Activated T-cell treated with anti-CD3 and anti-CD28 coated beads, Interleukin-2, amount 50 U/mL, for 4 hours (primary cell): ENCODE data around the gene UBA6. TPM values are rescaled to one million over a fixed set of nuclear protein-coding genes. Genes with fewer than 3 reads are reported as not detected.
"Not testable (repeated sequence)": the region's sequence is repeated elsewhere in the genome, so short reads cannot be mapped to it uniquely, and the experiment has no call there.

Experiments
- ATAC-seq, 2 donors: fragments of 200-7000 bp; cut with Tn5 transposase; one replicate each; pipeline ENCODE4 v1.10.0; 2021
- DNase-seq: peaks from one replicate; pipeline ENCODE4 v3.0.0-alpha.2; 2020
- H3K27me3 Mint-ChIP-seq: one replicate; pipeline ENCODE4 v1.8.0; 2021; ENCODE audit warnings: low read depth, mixed read lengths
- H3K36me3 Mint-ChIP-seq: one replicate; pipeline ENCODE4 v1.8.0; 2022; ENCODE audit warnings: mixed read lengths; ENCODE audit not compliant: insufficient read depth
- H3K4me1 Mint-ChIP-seq: one replicate; pipeline ENCODE4 v1.8.0; 2021; ENCODE audit warnings: low read depth, mixed read lengths
- H3K4me3 Mint-ChIP-seq: one replicate; pipeline ENCODE4 v1.8.0; 2021; ENCODE audit warnings: mild to moderate bottlenecking, moderate library complexity, mixed read lengths
- H3K9me3 Mint-ChIP-seq: one replicate; pipeline ENCODE4 v1.8.0; 2021; ENCODE audit warnings: mixed read lengths
- total RNA-seq, 3 donors: library from RNA; stranded (reverse); gene quantifications; one replicate each; pipeline ENCODE4 v1.2.1, GENCODE V29; 2021

UBA6 gene
- total RNA-seq, 3 donors from 2014 or later, result 51.1 to 72.5 (median 63.6) TPM

- DNase-seq (no peak), ATAC-seq (no peak)
- Mint-ChIP-seq H3K27me3 (no peaks in the 10 kb centered on the region), H3K4me3 (no peak overlapping the region), H3K9me3 (peaks cover 3% of the 10 kb centered on the region), H3K36me3 (peaks cover 16% of the 10 kb centered on the region), H3K4me1 (peaks cover 2% of the 10 kb centered on the region)
Observed at GRCh38 chr4:67721770-67722597, 21.0 kb upstream of the UBA6 start.

GRCh38 chr4:67721315-67721769 lies 20.4 kb upstream of the UBA6 start:
- Mint-ChIP-seq H3K36me3 (peaks cover 18% of the 10 kb centered on the region), H3K4me1 (peaks cover 2% of the 10 kb centered on the region), H3K9me3 (peaks cover 3% of the 10 kb centered on the region), H3K27me3 (no peaks in the 10 kb centered on the region), H3K4me3 (no peak overlapping the region)
- DNase-seq, result no peak
- ATAC-seq, result no peak

- Mint-ChIP-seq H3K4me3 (no peak overlapping the region), H3K4me1 (peaks cover 2% of the 10 kb centered on the region)
- DNase-seq, result no peak
Observed at GRCh38 chr4:67719953-67720617, 19.1 kb upstream of the UBA6 start.

GRCh38 chr4:67718848-67719247 lies 17.9 kb upstream of the UBA6 start:
- H3K27me3 Mint-ChIP-seq, result no peaks in the 10 kb centered on the region
- peaks cover 3% of the 10 kb centered on the region for H3K9me3 Mint-ChIP-seq
- DNase-seq (no peak), ATAC-seq (no peak)
- H3K36me3 Mint-ChIP-seq, result peaks cover 19% of the 10 kb centered on the region
- H3K4me3 Mint-ChIP-seq, result no peak overlapping the region
- peaks cover 6% of the 10 kb centered on the region for H3K4me1 Mint-ChIP-seq

More at GRCh38 chr4:67719953-67720617, 19.1 kb upstream of the UBA6 start:
- H3K36me3 Mint-ChIP-seq, result peaks cover 20% of the 10 kb centered on the region
- ATAC-seq, result no peak
- H3K9me3 Mint-ChIP-seq, result peaks cover 3% of the 10 kb centered on the region
- no peaks in the 10 kb centered on the region for H3K27me3 Mint-ChIP-seq

GRCh38 chr4:67717586-67717985 lies 16.6 kb upstream of the UBA6 start:
- peaks cover 7% of the 10 kb centered on the region for H3K4me1 Mint-ChIP-seq
- H3K36me3 Mint-ChIP-seq, result peaks cover 21% of the 10 kb centered on the region
- no peak for ATAC-seq
- H3K9me3 Mint-ChIP-seq, result peaks cover 3% of the 10 kb centered on the region
- DNase-seq, result no peak
- no peaks in the 10 kb centered on the region for H3K27me3 Mint-ChIP-seq
- H3K4me3 Mint-ChIP-seq, result no peak overlapping the region

- no peak overlapping the region for H3K4me3 Mint-ChIP-seq
- peaks cover 8% of the 10 kb centered on the region for H3K36me3 Mint-ChIP-seq
- no peaks in the 10 kb centered on the region for H3K27me3 Mint-ChIP-seq
- peaks cover 13% of the 10 kb centered on the region for H3K4me1 Mint-ChIP-seq
- H3K9me3 Mint-ChIP-seq, result no peaks in the 10 kb centered on the region
- DNase-seq (no peak), ATAC-seq (no peak)
Observed at GRCh38 chr4:67714955-67715354, 14.0 kb upstream of the UBA6 start.

- no peaks in the 10 kb centered on the region for H3K27me3 Mint-ChIP-seq
- no peak for DNase-seq
- no peak overlapping the region for H3K4me3 Mint-ChIP-seq
- peaks cover 14% of the 10 kb centered on the region for H3K4me1 Mint-ChIP-seq
- H3K9me3 Mint-ChIP-seq, result no peaks in the 10 kb centered on the region
- ATAC-seq, result peak; percentile 74 to 81
- peaks cover 13% of the 10 kb centered on the region for H3K36me3 Mint-ChIP-seq
Observed at GRCh38 chr4:67714248-67714583, 13.3 kb upstream of the UBA6 start.

- Mint-ChIP-seq H3K4me3 (no peak overlapping the region), H3K36me3 (peaks cover 13% of the 10 kb centered on the region)
- peak; percentile 53 to 57 for ATAC-seq
Observed at GRCh38 chr4:67713529-67714247, 12.7 kb upstream of the UBA6 start.

GRCh38 chr4:67712650-67713528 lies 11.9 kb upstream of the UBA6 start:
- ATAC-seq (no peak), DNase-seq (no peak)
- peaks cover 17% of the 10 kb centered on the region for H3K36me3 Mint-ChIP-seq
- no peak overlapping the region for H3K4me3 Mint-ChIP-seq
- H3K4me1 Mint-ChIP-seq, result peaks cover 23% of the 10 kb centered on the region
- no peaks in the 10 kb centered on the region for H3K27me3 Mint-ChIP-seq
- no peaks in the 10 kb centered on the region for H3K9me3 Mint-ChIP-seq

More at GRCh38 chr4:67713529-67714247, 12.7 kb upstream of the UBA6 start:
- no peak for DNase-seq
- H3K27me3 Mint-ChIP-seq, result no peaks in the 10 kb centered on the region
- H3K4me1 Mint-ChIP-seq, result peaks cover 15% of the 10 kb centered on the region
- H3K9me3 Mint-ChIP-seq, result no peaks in the 10 kb centered on the region

- Mint-ChIP-seq H3K4me1 (peaks cover 23% of the 10 kb centered on the region), H3K4me3 (no peak overlapping the region), H3K27me3 (no peaks in the 10 kb centered on the region), H3K36me3 (peaks cover 20% of the 10 kb centered on the region), H3K9me3 (no peaks in the 10 kb centered on the region)
- no peak for DNase-seq
- no peak for ATAC-seq
Observed at GRCh38 chr4:67712000-67712625, 11.2 kb upstream of the UBA6 start.

GRCh38 chr4:67706682-67707081 lies 5.7 kb upstream of the UBA6 start:
- peaks cover 33% of the 10 kb centered on the region for H3K36me3 Mint-ChIP-seq
- DNase-seq, ATAC-seq, H3K4me3 Mint-ChIP-seq, H3K27me3 Mint-ChIP-seq: not testable (repeated sequence)
- H3K4me1 Mint-ChIP-seq, result peaks cover 48% of the 10 kb centered on the region
- peaks cover 16% of the 10 kb centered on the region for H3K9me3 Mint-ChIP-seq

GRCh38 chr4:67704843-67705242 lies 3.9 kb upstream of the UBA6 start:
- H3K4me1 Mint-ChIP-seq, result peaks cover 52% of the 10 kb centered on the region
- H3K4me3 Mint-ChIP-seq, result no peak overlapping the region
- ATAC-seq (no peak), DNase-seq (no peak)
- H3K9me3 Mint-ChIP-seq, result peaks cover 16% of the 10 kb centered on the region
- H3K36me3 Mint-ChIP-seq, result peaks cover 33% of the 10 kb centered on the region
- no peaks in the 10 kb centered on the region for H3K27me3 Mint-ChIP-seq

GRCh38 chr4:67702166-67702565 lies 1.2 kb upstream of the UBA6 start:
- DNase-seq, result no peak
- peaks cover 16% of the 10 kb centered on the region for H3K9me3 Mint-ChIP-seq
- H3K36me3 Mint-ChIP-seq, result peaks cover 24% of the 10 kb centered on the region
- no peaks in the 10 kb centered on the region for H3K27me3 Mint-ChIP-seq
- H3K4me1 Mint-ChIP-seq, result peaks cover 61% of the 10 kb centered on the region
- H3K4me3 Mint-ChIP-seq, result peak overlapping the region; percentile 93
- no peak for ATAC-seq
